AG08396 (cell line): ENCODE data around the gene KRTAP12-3.

ENCODE experiments used
- DNase-seq: peaks from one replicate; pipeline ENCODE4 v3.0.0; 2012; ENCODE audit warnings: low spot score, mixed read lengths

KRTAP12-3 gene

DNA sequence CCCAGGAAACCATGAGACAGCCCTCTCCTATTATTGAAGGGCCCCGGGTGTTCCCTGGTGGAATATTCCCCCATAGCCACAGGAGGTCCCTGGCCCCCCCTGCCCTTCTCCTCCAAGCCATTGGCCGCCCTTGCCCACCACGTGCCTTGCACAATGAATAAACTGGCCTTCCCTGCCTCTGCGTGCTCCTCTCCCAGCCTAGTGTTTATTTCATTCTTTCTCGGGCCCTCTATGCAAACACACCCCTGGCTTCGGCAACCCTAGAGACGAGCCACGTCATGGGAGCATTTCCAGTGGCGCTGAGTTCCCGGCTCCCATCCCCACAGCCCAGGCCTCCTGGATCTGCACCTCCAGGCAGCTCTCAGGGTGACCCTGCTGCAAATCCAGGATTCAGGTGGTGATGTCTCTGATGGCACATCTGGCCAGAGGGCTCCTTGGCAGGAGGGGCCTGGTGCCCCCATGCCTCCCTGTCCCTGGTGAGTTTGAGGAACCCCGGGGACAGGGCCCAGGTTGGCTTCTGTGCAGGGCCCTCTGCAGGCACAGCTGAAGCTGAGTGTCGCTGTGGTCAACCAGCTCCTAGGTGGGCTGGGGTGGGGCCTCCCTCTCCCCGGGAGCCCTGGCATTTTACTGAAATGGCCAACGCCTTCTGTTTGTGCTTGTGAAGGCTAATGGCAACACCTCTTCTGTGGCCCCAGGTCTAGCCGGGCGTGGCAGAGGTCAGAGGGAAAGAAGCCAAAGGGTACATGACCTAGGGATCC, 45.4 kb downstream of the KRTAP12-3 start:
- DNase-seq, result no peak

DNA sequence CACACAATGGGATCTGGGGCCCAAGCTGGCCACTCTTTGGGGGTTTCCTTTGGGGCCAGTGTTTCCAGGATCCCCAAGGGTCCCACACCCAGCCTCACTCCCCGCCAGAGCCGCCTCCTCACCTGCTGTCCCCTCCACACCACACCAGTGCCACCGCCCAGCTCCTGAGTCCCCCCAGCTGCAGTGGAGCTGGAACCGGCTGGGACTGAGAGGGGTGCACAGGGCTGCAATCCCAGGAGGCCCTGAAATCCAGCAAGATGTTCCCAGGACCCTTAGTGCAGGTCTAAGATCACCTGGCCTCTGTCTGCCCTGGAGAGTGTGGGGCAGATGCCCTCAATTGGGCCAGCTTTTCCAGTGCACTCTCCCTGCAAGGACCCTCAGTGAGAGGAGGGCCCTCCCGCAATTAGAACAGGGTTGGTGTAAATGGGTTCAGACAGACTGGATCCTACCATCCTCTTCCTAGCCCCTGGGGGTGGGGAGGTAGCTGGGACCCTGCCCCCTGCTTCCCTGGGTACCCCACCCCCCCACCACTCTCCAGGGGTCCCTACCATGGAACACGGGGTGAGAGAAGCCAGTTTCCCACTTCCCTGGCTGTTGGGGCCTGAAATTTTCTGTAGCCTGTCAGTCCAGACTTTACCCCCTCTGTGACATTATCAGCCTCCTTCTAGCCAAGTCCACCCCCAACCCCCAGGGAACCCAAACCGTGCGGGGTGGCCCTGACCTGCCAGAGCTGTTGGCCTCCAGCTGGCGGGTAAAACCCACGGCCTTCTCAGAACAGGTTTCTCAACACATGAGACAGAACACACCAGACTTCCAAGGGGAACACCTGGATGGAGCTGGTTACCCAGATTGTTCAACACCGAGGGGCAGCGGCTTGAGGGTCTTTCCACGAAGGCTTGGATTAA, 46.3 kb downstream of the KRTAP12-3 start:
- no peak for DNase-seq

DNA sequence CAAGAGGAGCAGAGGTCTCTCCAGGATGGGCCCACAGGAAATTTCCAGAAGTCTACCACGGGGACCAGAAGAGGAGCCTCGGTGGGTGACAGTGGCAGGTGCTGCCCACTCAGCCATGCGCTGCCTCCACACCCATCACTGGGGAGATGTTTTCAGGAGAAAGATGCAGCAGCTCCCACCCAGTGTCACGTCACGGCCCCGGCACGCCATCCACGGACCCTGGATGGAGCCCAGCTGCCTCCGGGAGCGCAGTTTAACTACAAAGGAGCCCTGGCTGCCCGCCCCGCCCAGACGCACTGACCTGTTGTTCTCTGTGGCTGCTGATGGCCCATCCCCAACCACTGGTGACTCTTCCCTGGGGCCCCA, 46.9 kb downstream of the KRTAP12-3 start:
- DNase-seq, result no peak

DNA sequence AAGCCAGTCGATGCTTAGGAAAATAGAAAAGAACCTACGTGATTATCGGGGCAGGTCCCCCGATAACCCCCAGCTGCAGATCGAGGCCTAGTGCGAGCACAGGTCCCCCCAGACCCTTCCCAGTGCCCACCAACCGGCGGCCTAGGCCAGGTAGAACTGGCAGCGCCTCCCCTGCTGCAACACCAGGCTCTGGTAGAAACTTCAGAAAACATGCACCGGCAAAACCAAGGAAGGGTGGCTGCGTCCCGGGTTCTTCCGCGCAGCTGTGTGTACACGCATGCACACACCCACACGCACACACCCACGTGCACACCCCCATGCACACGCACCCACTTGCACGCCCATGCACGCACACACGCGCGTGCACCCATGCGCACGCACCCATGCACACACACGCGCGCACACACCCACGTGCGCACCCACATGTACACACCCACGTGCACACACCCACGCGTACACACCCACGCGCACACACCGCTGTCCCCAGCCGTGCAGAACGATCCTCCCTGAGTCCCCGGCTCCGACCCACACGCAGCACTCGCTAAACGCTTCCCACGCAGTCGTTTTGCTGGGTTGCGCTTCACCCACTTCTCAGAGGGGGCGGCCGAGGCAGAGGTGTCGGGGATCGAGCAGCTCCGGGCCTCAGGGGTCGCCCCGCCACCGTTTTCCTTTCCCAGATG, 48.4 kb downstream of the KRTAP12-3 start:
- no peak for DNase-seq

DNA sequence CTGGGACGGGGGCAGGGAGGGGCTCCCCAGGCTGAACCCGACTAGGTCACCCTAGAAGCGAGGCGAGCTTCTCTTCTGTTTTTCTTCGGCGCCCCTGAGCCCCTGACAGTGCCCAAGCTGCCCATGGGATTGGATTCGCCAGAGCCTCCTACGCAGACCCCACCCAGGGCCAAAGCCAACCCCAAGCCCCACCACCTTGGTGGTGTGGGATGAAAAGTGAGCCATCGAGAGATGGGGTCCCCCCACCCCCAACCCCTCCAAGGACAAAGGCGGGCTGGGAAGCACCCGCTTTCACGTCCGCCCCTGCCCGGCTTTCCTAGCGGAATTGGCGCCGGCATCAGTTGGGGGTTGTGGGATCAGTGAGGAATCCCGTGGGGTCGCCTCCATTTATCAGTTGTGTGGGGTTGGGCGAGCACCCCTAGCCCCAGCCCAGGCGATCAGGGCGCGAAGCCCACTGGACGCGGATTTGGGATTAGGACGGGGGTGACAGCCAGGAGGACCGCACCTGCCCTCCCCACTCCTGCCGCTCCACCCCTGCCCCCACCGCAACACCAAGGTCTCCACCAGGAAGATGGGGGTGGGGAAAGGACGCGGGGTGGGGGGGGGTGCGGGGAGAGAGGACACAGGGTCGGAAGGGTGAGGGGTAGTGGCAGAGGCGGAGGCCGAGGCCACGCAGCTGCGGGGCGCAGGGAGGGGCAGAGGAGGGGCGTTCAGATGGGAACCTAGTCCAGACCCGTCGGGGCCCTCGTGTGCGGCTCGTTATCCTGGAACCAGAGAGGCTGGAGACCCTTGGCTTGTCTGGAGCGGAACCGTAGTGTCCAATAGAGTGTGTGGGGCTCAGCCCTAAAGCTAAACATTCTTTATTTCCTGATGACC, 49.2 kb downstream of the KRTAP12-3 start:
- no peak for DNase-seq
